Spinal cord (tissue), 10 donors: ENCODE data around the gene GINS2. TPM values are rescaled to one million over a fixed set of nuclear protein-coding genes. Genes with fewer than 3 reads are reported as not detected.

Source experiments
- DNase-seq, 6 donors: peaks; one replicate each; pipeline versions ENCODE4 v3.0.0 to v3.0.0-alpha.2; 2013 to 2015; ENCODE audit warnings: low spot score in 6 of 6, low read depth in 4 of 6
- H3K27ac ChIP-seq: one replicate; pipeline ENCODE4 v1.5.1; 2013; ENCODE audit warnings: low read depth, low read length, control low read depth
- H3K27me3 ChIP-seq: one replicate; pipeline ENCODE4 v1.6.1; 2013; ENCODE audit warnings: low read length; ENCODE audit not compliant: control insufficient read depth, insufficient read depth
- H3K36me3 ChIP-seq: one replicate; pipeline ENCODE4 v1.6.1; 2013; ENCODE audit warnings: low read length; ENCODE audit not compliant: control insufficient read depth, insufficient read depth
- H3K4me1 ChIP-seq: one replicate; pipeline ENCODE4 v1.6.1; 2013; ENCODE audit warnings: low read length; ENCODE audit not compliant: control insufficient read depth, insufficient read depth
- H3K4me3 ChIP-seq: one replicate; pipeline ENCODE4 v1.5.1; 2013; ENCODE audit warnings: low read depth, low read length, control low read depth
- H3K9me3 ChIP-seq: one replicate; pipeline ENCODE4 v1.6.1; 2013; ENCODE audit warnings: low read length; ENCODE audit not compliant: control insufficient read depth, insufficient read depth
- WGBS: methylation state at CpG from one replicate; pipeline ENCODE4 v1.1.5; 2013; ENCODE audit warnings: missing lambda C conversion rate; ENCODE audit not compliant: insufficient coverage; 5-methylcytosine and 5-hydroxymethylcytosine counted together
- polyA plus RNA-seq, 2 donors: library from polyadenylated mRNA; unstranded; fragments of 120-200 nt; gene quantifications; one replicate each; pipeline ENCODE4 v1.2.1, GENCODE V29; 2013; ENCODE audit not compliant: insufficient read length in 2 of 2
- total RNA-seq, 2 donors: library from RNA; depleted of rRNA in 1 of 2; stranded (reverse); fragments of 120-200 nt in 1 of 2; fragments of >200 nt in 1 of 2; gene quantifications; one replicate each; pipeline versions ENCODE4 v1.2.3 to v1.2.4, GENCODE V29; 2013 to 2014
- donor health status: healthy.

GINS2 gene
- total and polyA plus RNA-seq, 4 donors, result 5.4 to 13.6 (median 10.5) TPM

GRCh38 chr16:85695196-85696128 is 6.7 kb upstream of the GINS2 start:
- H3K4me3 ChIP-seq, result no peak overlapping the region
- peaks cover 4% of the 10 kb centered on the region for H3K27me3 ChIP-seq
- 75% methylated on average over 21 of the region's 24 CpGs for WGBS
- H3K27ac ChIP-seq, result no peak overlapping the region
- H3K4me1 ChIP-seq, result peaks cover 33% of the 10 kb centered on the region
- H3K9me3 ChIP-seq, result no peaks in the 10 kb centered on the region
- H3K36me3 ChIP-seq, result no peaks in the 10 kb centered on the region
- DNase-seq, result no peak

GRCh38 chr16:85690469-85691064 is 1.8 kb upstream of the GINS2 start:
- H3K9me3 ChIP-seq, result no peaks in the 10 kb centered on the region
- DNase-seq, result peak in 1 of 6 donors; percentile 24
- no peak overlapping the region for H3K27ac ChIP-seq
- 60% methylated on average over 6 of the region's 7 CpGs for WGBS
- H3K36me3 ChIP-seq, result no peaks in the 10 kb centered on the region
- H3K27me3 ChIP-seq, result peaks cover 3% of the 10 kb centered on the region
- H3K4me1 ChIP-seq, result peaks cover 27% of the 10 kb centered on the region
- H3K4me3 ChIP-seq, result no peak overlapping the region

- no peak overlapping the region for H3K27ac ChIP-seq
- H3K9me3 ChIP-seq, result no peaks in the 10 kb centered on the region
- H3K4me3 ChIP-seq, result no peak overlapping the region
- no peaks in the 10 kb centered on the region for H3K36me3 ChIP-seq
- WGBS, result 77% methylated on average over 5 of the region's 9 CpGs
- peaks cover 22% of the 10 kb centered on the region for H3K4me1 ChIP-seq
- no peak for DNase-seq
- H3K27me3 ChIP-seq, result no peaks in the 10 kb centered on the region
These were observed 1.2 kb upstream of the GINS2 start for GRCh38 chr16:85689950-85690320.

- Histone ChIP-seq H3K27me3 (no peaks in the 10 kb centered on the region), H3K4me3 (peak overlapping the region; percentile 54), H3K36me3 (no peaks in the 10 kb centered on the region), H3K27ac (no peak overlapping the region), H3K4me1 (peaks cover 22% of the 10 kb centered on the region), H3K9me3 (no peaks in the 10 kb centered on the region)
- DNase-seq, result no peak
- WGBS, result 73% methylated on average over 12 of the region's 27 CpGs
These were observed 663 bp upstream of the GINS2 start for GRCh38 chr16:85689285-85689949.

GRCh38 chr16:85687651-85688471 is 893 bp downstream of the GINS2 start:
- Histone ChIP-seq H3K27me3 (no peaks in the 10 kb centered on the region), H3K36me3 (no peaks in the 10 kb centered on the region), H3K4me1 (peaks cover 22% of the 10 kb centered on the region), H3K27ac (no peak overlapping the region), H3K9me3 (no peaks in the 10 kb centered on the region), H3K4me3 (peak overlapping the region; percentile 53)
- 79% methylated on average over 46 of the region's 49 CpGs for WGBS
- no peak for DNase-seq

- no peaks in the 10 kb centered on the region for H3K9me3 ChIP-seq
- H3K27me3 ChIP-seq, result no peaks in the 10 kb centered on the region
- no peak for DNase-seq
- WGBS, result 96% methylated on average over 8 of the region's 15 CpGs
- peaks cover 3% of the 10 kb centered on the region for H3K36me3 ChIP-seq
- H3K4me1 ChIP-seq, result peaks cover 22% of the 10 kb centered on the region
- H3K4me3 ChIP-seq, result no peak overlapping the region
- H3K27ac ChIP-seq, result no peak overlapping the region
These were observed 1.7 kb downstream of the GINS2 start for GRCh38 chr16:85686912-85687591.

- no peak for DNase-seq
- Histone ChIP-seq H3K4me1 (peaks cover 22% of the 10 kb centered on the region), H3K27ac (no peak overlapping the region), H3K36me3 (peaks cover 8% of the 10 kb centered on the region), H3K27me3 (no peaks in the 10 kb centered on the region), H3K9me3 (no peaks in the 10 kb centered on the region), H3K4me3 (no peak overlapping the region)
- WGBS, result 96% methylated on average over 2 of the region's 2 CpGs
These were observed 3.5 kb downstream of the GINS2 start for GRCh38 chr16:85685251-85685650.

- Histone ChIP-seq H3K4me1 (peaks cover 11% of the 10 kb centered on the region), H3K36me3 (peaks cover 17% of the 10 kb centered on the region), H3K27ac (no peak overlapping the region), H3K4me3 (no peak overlapping the region), H3K9me3 (no peaks in the 10 kb centered on the region), H3K27me3 (no peaks in the 10 kb centered on the region)
- DNase-seq, result no peak
These were observed 5.4 kb downstream of the GINS2 start for GRCh38 chr16:85683363-85683762.

GRCh38 chr16:85682516-85682915 is 6.2 kb downstream of the GINS2 start:
- Histone ChIP-seq H3K4me1 (peaks cover 3% of the 10 kb centered on the region), H3K27me3 (no peaks in the 10 kb centered on the region), H3K36me3 (peaks cover 22% of the 10 kb centered on the region), H3K9me3 (no peaks in the 10 kb centered on the region), H3K27ac (no peak overlapping the region), H3K4me3 (no peak overlapping the region)
- 76% methylated on average over 9 of the region's 9 CpGs for WGBS
- DNase-seq, result no peak
